Neural progenitor cell (in vitro differentiated cells): Measurements from ENCODE around the gene ZNF550. TPM values are rescaled to one million over a fixed set of nuclear protein-coding genes. Genes with fewer than 3 reads are reported as not detected.
A peak's percentile ranks its signal among the peaks of the same experiment; 100 is the strongest.

Source experiments
- DNase-seq: peaks from one replicate; pipeline ENCODE4 v3.0.0-alpha.2; 2016; ENCODE audit warnings: low spot score
- H2AFZ ChIP-seq: fragments of 200-600 bp; sonication (generic); replicated peaks from 2 replicates; pipeline ENCODE4 v1.6.1; 2016; ENCODE audit warnings: antibody characterized with exemption
- H3F3A ChIP-seq: fragments of 200-600 bp; sonication (generic); 2 replicates; pipeline ENCODE4 v1.6.1; 2016; ENCODE audit warnings: antibody characterized with exemption, low read depth
- H3K27ac ChIP-seq: fragments of 200-600 bp; sonication (generic); 2 replicates; pipeline ENCODE4 v1.5.1; 2016; ENCODE audit warnings: mild to moderate bottlenecking
- H3K27me3 ChIP-seq: fragments of 200-600 bp; sonication (generic); 2 replicates; pipeline ENCODE4 v1.6.1; 2016; ENCODE audit warnings: mild to moderate bottlenecking, moderate library complexity
- H3K36me3 ChIP-seq: fragments of 200-600 bp; sonication (generic); 2 replicates; pipeline ENCODE4 v1.5.1; 2016
- H3K4me1 ChIP-seq: fragments of 200-600 bp; sonication (generic); 2 replicates; pipeline ENCODE4 v1.6.1; 2016; ENCODE audit warnings: mixed run types
- H3K4me2 ChIP-seq: fragments of 200-600 bp; sonication (generic); 2 replicates; pipeline ENCODE4 v1.6.1; 2016
- H3K4me3 ChIP-seq: fragments of 200-600 bp; sonication (generic); 2 replicates; pipeline ENCODE4 v1.5.1; 2016
- H3K79me2 ChIP-seq: fragments of 200-600 bp; sonication (generic); 2 replicates; pipeline ENCODE4 v1.6.1; 2016; ENCODE audit warnings: low read depth
- H3K9ac ChIP-seq: fragments of 200-600 bp; sonication (generic); 2 replicates; pipeline ENCODE4 v1.6.1; 2016
- H3K9me3 ChIP-seq: fragments of 200-600 bp; sonication (generic); 2 replicates; pipeline ENCODE4 v1.5.1; 2016; ENCODE audit warnings: low read depth
- H4K20me1 ChIP-seq: fragments of 200-600 bp; sonication (generic); 2 replicates; pipeline ENCODE4 v1.6.1; 2016; ENCODE audit warnings: low read depth
- H3K27ac Mint-ChIP-seq: 3 replicates; pipeline ENCODE4 v1.8.0; 2021; ENCODE audit warnings: mixed read lengths
- H3K27me3 Mint-ChIP-seq: 2 replicates; pipeline ENCODE4 v1.8.0; 2022; ENCODE audit warnings: low read depth, mild to moderate bottlenecking, inconsistent platforms, moderate library complexity, mixed read lengths; ENCODE audit not compliant: insufficient read depth
- H3K36me3 Mint-ChIP-seq: 3 replicates; pipeline ENCODE4 v1.8.0; 2021; ENCODE audit warnings: mixed read lengths
- H3K4me1 Mint-ChIP-seq: 3 replicates; pipeline ENCODE4 v1.8.0; 2021; ENCODE audit warnings: mixed read lengths
- H3K4me3 Mint-ChIP-seq: 3 replicates; pipeline ENCODE4 v1.8.0; 2021; ENCODE audit warnings: mild to moderate bottlenecking, moderate library complexity, mixed read lengths
- H3K9me3 Mint-ChIP-seq: 3 replicates; pipeline ENCODE4 v1.8.0; 2020; ENCODE audit warnings: mixed read lengths
- EZH2 ChIP-seq: fragments of 200-600 bp; sonication (generic); IDR thresholded peaks from 2 replicates; pipeline ENCODE4 v1.6.1; 2017; ENCODE audit warnings: antibody characterized with exemption, mild to moderate bottlenecking, moderate library complexity
- EZH2phosphoT487 ChIP-seq: fragments of 200-600 bp; sonication (generic); IDR thresholded peaks from 2 replicates; pipeline ENCODE4 v1.6.1; 2017; ENCODE audit warnings: antibody characterized with exemption
- total RNA-seq: library from RNA; depleted of rRNA; stranded (reverse); fragments of >200 nt; gene quantifications from 2 replicates; pipeline ENCODE4 v1.2.3, GENCODE V29; 2015; ENCODE audit warnings: low replicate concordance
- TF ChIP-seq, protein P1 (sequence below): fragments of 200-600 bp; sonication (generic); IDR thresholded peaks from 2 replicates; pipeline ENCODE4 v1.5.1; 2017; ENCODE audit warnings: antibody characterized with exemption, mild to moderate bottlenecking

The ZNF550 gene
- total RNA-seq, 1 donor from 2014 or later: 10.7 TPM

DNA sequence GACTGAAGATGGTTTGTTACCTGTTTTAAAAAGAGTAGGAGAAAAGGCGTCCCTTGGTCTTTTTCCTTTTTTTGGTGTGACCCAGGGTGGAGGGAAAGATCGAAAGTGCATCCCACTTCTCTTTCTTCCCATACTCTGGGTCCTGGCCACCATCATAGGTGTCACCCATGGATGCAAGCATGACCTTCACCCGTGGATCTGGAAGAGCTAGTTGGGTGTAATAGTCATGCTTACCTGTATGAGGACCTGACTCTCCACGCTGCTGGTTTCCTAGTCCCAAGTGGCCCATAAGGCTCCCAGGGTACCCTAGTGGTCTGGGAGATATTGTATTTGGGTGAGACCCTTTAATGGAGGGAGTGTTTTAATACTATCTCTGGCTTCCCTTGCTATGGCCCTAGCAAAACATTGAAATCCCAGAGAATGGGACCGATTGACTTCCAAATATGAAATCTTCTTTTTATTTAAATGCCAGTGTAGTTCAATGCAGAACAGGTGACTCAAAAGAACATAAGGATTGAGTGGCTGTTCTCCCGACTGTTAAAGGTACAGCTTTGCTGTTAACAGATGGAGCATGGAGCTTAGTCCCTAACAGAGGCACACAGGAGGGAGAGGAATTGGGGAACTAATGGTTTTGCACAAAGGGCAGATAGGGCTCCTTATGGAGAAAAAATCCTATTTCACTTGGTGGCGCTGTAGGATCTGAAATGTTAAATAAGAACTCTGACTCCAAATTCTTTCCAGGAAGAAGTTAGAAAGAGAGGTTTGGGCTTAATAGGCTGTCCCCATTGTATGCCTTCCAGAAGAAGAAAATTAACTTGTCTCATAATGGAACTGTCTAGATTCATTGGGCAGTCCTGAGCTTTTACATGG is 7.0 kb upstream of the ZNF550 start:
- Mint-ChIP-seq H3K36me3 (peaks cover 16% of the 10 kb centered on the region), H3K9me3 (peaks cover 92% of the 10 kb centered on the region), H3K27ac (no peak overlapping the region), H3K27me3 (peaks cover 4% of the 10 kb centered on the region), H3K4me1 (no peaks in the 10 kb centered on the region), H3K4me3 (no peak overlapping the region)
- Histone ChIP-seq H3K27ac (no peak overlapping the region), H3K27me3 (no peaks in the 10 kb centered on the region), H3K4me3 (no peak overlapping the region), H3K79me2 (no peaks in the 10 kb centered on the region), H3K9ac (no peak overlapping the region), H3F3A (no peaks in the 10 kb centered on the region), H3K4me2 (no peak overlapping the region), H3K9me3 (peaks cover 28% of the 10 kb centered on the region), H3K36me3 (peaks cover under 1% of the 10 kb centered on the region), H2AFZ (no peak overlapping the region), H4K20me1 (no peaks in the 10 kb centered on the region), H3K4me1 (no peaks in the 10 kb centered on the region)
- DNase-seq: peak; percentile 40
- TF ChIP-seq EZH2 (no peak), EZH2phosphoT487 (no peak)
- TF ChIP-seq, protein P1, sequence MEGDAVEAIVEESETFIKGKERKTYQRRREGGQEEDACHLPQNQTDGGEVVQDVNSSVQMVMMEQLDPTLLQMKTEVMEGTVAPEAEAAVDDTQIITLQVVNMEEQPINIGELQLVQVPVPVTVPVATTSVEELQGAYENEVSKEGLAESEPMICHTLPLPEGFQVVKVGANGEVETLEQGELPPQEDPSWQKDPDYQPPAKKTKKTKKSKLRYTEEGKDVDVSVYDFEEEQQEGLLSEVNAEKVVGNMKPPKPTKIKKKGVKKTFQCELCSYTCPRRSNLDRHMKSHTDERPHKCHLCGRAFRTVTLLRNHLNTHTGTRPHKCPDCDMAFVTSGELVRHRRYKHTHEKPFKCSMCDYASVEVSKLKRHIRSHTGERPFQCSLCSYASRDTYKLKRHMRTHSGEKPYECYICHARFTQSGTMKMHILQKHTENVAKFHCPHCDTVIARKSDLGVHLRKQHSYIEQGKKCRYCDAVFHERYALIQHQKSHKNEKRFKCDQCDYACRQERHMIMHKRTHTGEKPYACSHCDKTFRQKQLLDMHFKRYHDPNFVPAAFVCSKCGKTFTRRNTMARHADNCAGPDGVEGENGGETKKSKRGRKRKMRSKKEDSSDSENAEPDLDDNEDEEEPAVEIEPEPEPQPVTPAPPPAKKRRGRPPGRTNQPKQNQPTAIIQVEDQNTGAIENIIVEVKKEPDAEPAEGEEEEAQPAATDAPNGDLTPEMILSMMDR: no peak

DNA sequence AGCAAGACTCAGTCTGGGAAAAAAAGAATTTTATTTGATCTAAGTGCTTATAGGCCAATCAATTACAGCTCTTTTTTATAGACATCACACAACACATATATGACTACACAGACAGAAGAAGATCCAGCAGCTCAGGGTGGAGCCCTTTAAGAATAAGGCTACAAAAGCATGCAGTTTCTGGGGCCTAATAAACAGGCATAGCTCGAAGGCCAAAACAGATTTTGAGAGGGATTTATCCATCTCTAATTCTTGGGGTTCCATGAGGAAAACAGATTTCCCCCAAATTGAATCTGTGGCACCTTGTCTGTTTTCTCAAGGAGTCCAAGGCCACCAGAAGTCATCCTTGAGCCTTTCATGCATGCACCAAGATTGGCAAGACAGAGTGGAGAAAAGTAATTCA is 3.9 kb upstream of the ZNF550 start:
- no peak for DNase-seq
- H3K27ac Mint-ChIP-seq: no peak overlapping the region
- peaks cover 37% of the 10 kb centered on the region for H3K9me3 ChIP-seq
- H3K27me3 ChIP-seq: no peaks in the 10 kb centered on the region
- H3K9me3 Mint-ChIP-seq: peaks cover 84% of the 10 kb centered on the region
- no peaks in the 10 kb centered on the region for H3K36me3 ChIP-seq
- H3K79me2 ChIP-seq: peaks cover 10% of the 10 kb centered on the region
- peaks cover 8% of the 10 kb centered on the region for H3K36me3 Mint-ChIP-seq
- no peak overlapping the region for H2AFZ ChIP-seq
- peaks cover 4% of the 10 kb centered on the region for H3K4me1 ChIP-seq
- no peak overlapping the region for H3K4me3 ChIP-seq
- no peak overlapping the region for H3K4me3 Mint-ChIP-seq
- no peak overlapping the region for H3K27ac ChIP-seq
- H3K27me3 Mint-ChIP-seq: peaks cover 16% of the 10 kb centered on the region
- peaks cover 8% of the 10 kb centered on the region for H3K4me1 Mint-ChIP-seq
- TF ChIP-seq EZH2: no peak
- TF ChIP-seq, protein P1: no peak
- TF ChIP-seq EZH2phosphoT487: no peak
- H3K9ac ChIP-seq: no peak overlapping the region
- H3F3A ChIP-seq: no peaks in the 10 kb centered on the region
- peaks cover 5% of the 10 kb centered on the region for H4K20me1 ChIP-seq
- H3K4me2 ChIP-seq: no peak overlapping the region

DNA sequence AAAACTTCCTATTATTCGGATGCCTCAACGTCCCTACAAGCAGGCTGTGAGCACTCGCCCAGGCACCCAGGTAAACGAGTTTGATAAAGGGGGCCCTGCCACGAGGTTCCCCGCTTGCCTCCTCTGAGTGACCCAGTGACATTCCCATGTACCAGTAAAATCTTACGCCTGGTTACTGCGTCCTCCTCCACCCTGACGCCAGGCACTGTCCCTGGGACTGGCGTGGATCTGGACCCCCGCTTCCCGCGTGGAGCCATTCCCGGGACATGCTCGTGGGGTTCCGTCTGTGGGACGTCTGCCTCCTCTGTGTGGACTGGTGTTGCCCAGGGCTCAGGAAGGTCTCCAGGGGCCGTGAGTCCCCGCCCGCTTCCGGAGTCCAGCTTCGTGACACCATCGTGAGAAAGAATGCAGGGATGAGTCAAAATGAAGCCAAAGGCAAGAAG is 407 bp upstream of the ZNF550 start:
- H3K36me3 Mint-ChIP-seq: peaks cover 35% of the 10 kb centered on the region
- H3K4me3 Mint-ChIP-seq: peak overlapping the region; percentile 99
- peak overlapping the region; percentile 84 for H3K4me2 ChIP-seq
- DNase-seq: no peak
- peak overlapping the region; percentile 89 for H2AFZ ChIP-seq
- no peaks in the 10 kb centered on the region for H3K36me3 ChIP-seq
- no peak overlapping the region for H3K27ac ChIP-seq
- peak overlapping the region; percentile 65 for H3K27ac Mint-ChIP-seq
- peaks cover 73% of the 10 kb centered on the region for H3K9me3 Mint-ChIP-seq
- peaks cover 13% of the 10 kb centered on the region for H3K27me3 Mint-ChIP-seq
- peaks cover 16% of the 10 kb centered on the region for H3K9me3 ChIP-seq
- TF ChIP-seq EZH2 (no peak), EZH2phosphoT487 (no peak)
- TF ChIP-seq, protein P1: no peak
- no peaks in the 10 kb centered on the region for H3F3A ChIP-seq
- H3K4me3 ChIP-seq: peak overlapping the region; percentile 87
- no peak overlapping the region for H3K9ac ChIP-seq
- H3K4me1 ChIP-seq: peaks cover 6% of the 10 kb centered on the region
- H3K79me2 ChIP-seq: peaks cover 20% of the 10 kb centered on the region
- H3K27me3 ChIP-seq: no peaks in the 10 kb centered on the region
- H4K20me1 ChIP-seq: peaks cover 8% of the 10 kb centered on the region
- peaks cover 11% of the 10 kb centered on the region for H3K4me1 Mint-ChIP-seq
